ENCODE measurements around the gene SPAG16.

- TF ChIP-seq TAF1 (IDR thresholded peaks at IDR 0.05; ENCODE audit: borderline replicate concordance, low read depth, low read length) (no peak), CTCF (IDR thresholded peaks at IDR 0.05) (no peak), RAD21 (IDR thresholded peaks at IDR 0.05; ENCODE audit: low read length) (no peak), YY1 (IDR thresholded peaks at IDR 0.05; ENCODE audit: low read depth) (no peak), NFIC (IDR thresholded peaks at IDR 0.05; ENCODE audit: borderline replicate concordance) (no peak), REST (IDR thresholded peaks at IDR 0.05; ENCODE audit: low read depth, low read length) (no peak), EP300 (IDR thresholded peaks at IDR 0.05; ENCODE audit: borderline replicate concordance in 1 of 2, low read depth in 1 of 2, low read length in 1 of 2) (no peak), EZH2phosphoT487 (IDR thresholded peaks at IDR 0.05; ENCODE audit: borderline replicate concordance, low read depth) (no peak)
Measured at GRCh38 chr2:214341646-214342045, 1057.4 kb downstream of the SPAG16 start.
